SHP77 treated with DMSO at 0.1 percent for 48 hours (cell line): ENCODE data around the gene BEST1.
"Not testable (repeated sequence)": the region's sequence is repeated elsewhere in the genome, so short reads cannot be mapped to it uniquely, and the experiment has no call there.

Experiments
- DNase-seq: peaks from one replicate; lab custom pipeline; 2025; lab: John Stamatoyannopoulos, UW

The BEST1 gene

GRCh38 chr11:61978703-61979661, 28.8 kb downstream of the BEST1 start:
- DNase-seq, result no peak

- DNase-seq, result no peak
Measured at GRCh38 chr11:61980783-61981541, 30.8 kb downstream of the BEST1 start.

- no peak for DNase-seq
Measured at GRCh38 chr11:61983419-61983818, 33.3 kb downstream of the BEST1 start.

- no peak for DNase-seq
Measured at GRCh38 chr11:61985869-61986268, 35.7 kb downstream of the BEST1 start.

GRCh38 chr11:61994981-61995380, 44.8 kb downstream of the BEST1 start:
- no peak for DNase-seq

- no peak for DNase-seq
Measured at GRCh38 chr11:61996933-61997332, 46.8 kb downstream of the BEST1 start.

GRCh38 chr11:61999141-61999975, 49.2 kb downstream of the BEST1 start:
- no peak for DNase-seq

GRCh38 chr11:62000539-62001446, 50.6 kb downstream of the BEST1 start:
- DNase-seq, result no peak

GRCh38 chr11:62001450-62002191, 51.5 kb downstream of the BEST1 start:
- DNase-seq, result no peak

- DNase-seq, result not testable (repeated sequence)
Measured at GRCh38 chr11:62002283-62002682, 52.1 kb downstream of the BEST1 start.

GRCh38 chr11:62004473-62004872, 54.3 kb downstream of the BEST1 start:
- DNase-seq, result no peak

- DNase-seq, result no peak
Measured at GRCh38 chr11:62008193-62008592, 58.0 kb downstream of the BEST1 start.

- DNase-seq, result no peak
Measured at GRCh38 chr11:62010935-62011528, 60.9 kb downstream of the BEST1 start.

- no peak for DNase-seq
Measured at GRCh38 chr11:62011881-62012280, 61.7 kb downstream of the BEST1 start.

- no peak for DNase-seq
Measured at GRCh38 chr11:62012451-62012831, 62.3 kb downstream of the BEST1 start.

GRCh38 chr11:62012832-62013461, 62.8 kb downstream of the BEST1 start:
- no peak for DNase-seq
